SIG-M5 treated with dmso at 0.1 percent for 504 hours (cell line): ENCODE measurements around the gene SYNGR4.

Experiments
- DNase-seq: peaks from one replicate; lab custom pipeline; 2025; ENCODE audit not compliant: unreplicated experiment; lab: John Stamatoyannopoulos, UW

Gene SYNGR4

GRCh38 chr19:48341515-48342413 is 22.4 kb upstream of the SYNGR4 start:
- no peak for DNase-seq

DNA sequence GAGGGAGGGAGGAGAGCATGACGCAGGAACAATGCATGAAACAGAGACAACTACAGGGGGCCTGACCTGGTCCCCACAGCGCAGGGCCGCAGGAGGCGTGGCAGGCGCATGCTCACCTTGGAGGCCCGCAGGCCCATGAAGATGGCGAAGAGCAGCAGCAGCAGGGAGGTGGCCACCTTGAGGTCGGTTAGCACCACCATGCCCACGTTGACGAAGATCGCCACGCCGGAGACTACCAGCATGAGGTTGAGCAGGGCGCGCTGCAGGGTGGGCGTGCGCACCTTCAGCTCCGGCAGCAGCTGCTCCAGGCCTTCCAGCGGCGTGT is 21.8 kb upstream of the SYNGR4 start:
- no peak for DNase-seq

- no peak for DNase-seq
Observed at GRCh38 chr19:48342841-48343540, 21.2 kb upstream of the SYNGR4 start.

DNA sequence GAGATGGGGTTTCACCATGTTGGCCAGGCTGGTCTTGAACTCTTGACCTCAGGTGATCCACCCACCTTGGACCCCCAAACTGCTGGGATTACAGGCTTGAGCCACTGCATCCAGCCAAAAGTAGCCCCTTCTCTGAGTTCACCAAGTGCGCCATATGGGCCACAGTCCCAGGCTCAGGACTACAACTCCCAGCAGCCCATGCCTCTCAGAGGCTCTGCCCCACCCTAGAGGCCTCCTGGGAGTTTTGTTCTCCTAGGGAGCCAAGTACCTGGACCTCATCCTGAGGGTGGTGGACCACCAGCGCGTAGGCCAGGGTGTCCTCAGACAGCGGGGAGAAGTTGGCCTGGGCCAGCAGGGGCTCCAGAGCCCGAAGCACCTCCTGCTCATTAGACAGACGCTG is 19.3 kb upstream of the SYNGR4 start:
- no peak for DNase-seq

GRCh38 chr19:48346191-48346590 is 18.0 kb upstream of the SYNGR4 start:
- DNase-seq: no peak

DNA sequence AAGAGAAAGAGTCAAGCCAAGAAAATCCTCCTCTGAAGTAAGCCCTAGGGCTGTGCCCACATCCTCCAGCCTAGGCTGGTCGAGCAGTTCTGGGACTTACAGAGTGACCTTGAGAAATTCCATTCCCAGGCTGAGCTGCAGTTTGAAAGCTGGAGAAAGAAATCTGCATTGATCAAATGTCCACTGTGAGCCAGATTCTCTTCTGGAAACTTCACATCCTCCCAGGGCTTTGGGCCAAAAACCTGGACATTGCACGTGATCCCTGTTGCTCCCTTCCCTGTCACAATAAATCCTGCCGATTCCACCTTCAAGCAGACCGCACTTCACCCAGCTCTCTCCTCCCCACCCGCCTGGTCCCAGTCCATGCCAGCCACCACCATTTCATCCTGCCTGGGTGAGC is 16.1 kb upstream of the SYNGR4 start:
- DNase-seq: no peak

GRCh38 chr19:48348737-48349136 is 15.4 kb upstream of the SYNGR4 start:
- DNase-seq: no peak

DNA sequence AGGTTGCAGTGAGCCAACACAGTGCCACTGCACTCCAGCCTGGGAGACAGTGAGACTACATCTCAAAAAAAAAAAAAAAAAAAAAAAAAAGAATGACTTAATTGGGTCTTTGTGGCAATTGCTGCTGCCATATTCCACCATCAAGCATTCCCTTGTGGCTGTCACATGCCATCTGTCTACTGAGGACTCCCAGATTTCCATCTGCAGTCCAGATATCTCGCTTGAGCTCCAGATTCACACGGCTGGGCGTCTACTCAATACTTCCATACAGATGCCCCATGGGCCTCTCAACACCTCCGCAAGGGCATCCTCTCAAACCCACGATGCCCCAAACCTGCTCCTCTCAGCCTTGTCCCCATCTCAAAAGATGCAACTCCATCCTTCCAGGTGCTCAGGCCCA is 13.3 kb upstream of the SYNGR4 start:
- no peak for DNase-seq

DNA sequence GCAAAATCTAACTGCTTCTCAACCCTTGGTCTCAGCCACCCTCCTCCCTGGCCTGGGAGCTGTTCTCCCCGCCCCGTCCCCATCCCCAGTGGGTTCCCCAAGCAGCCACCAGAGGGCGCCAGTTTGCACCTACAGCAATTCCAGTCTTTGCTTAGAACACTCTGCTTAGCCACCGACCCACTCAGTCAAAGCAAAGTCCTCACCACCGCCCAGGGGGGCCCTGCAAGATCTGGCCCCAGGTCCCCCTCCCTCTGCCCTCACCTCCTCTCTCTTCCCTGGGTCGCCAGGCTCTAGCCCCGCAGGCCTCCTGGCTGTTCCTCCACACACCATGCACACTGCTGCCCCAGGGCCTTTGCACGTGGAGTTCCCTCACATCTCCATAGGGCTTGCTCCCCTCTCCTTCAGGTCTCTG is 12.8 kb upstream of the SYNGR4 start:
- peak; percentile 43 for DNase-seq

GRCh38 chr19:48353677-48354076 is 10.5 kb upstream of the SYNGR4 start:
- no peak for DNase-seq

DNA sequence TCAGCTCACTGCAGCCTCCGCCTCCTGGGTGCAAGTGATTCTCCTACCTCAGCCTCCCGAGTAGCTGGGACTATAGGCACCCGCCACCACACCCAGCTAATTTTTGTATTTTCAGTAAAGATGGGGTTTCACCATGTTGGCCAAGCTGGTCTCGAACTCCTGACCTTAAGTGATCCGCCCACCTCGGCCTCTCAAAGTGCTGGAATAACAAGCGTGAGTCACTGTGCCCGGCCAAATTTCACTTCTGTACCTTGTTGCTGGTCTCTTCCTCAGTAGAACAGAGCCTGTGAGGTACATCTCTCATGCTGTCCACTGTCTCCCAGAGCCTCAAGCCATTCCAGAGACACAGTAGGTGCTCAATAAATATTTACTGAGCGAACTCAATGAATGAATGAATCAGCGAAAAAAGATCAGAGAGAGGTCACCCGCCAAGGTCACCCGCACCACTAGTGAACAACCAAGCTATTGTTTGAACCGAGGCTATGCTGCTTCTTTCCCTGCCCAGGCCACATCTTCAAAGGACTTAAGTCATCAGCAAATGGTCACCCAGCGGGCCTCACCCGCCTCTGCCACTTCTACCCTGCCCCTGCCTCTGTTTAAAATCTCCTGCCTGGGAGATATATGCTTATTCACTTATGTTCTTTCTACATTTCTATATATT is 9.7 kb upstream of the SYNGR4 start:
- DNase-seq: no peak

DNA sequence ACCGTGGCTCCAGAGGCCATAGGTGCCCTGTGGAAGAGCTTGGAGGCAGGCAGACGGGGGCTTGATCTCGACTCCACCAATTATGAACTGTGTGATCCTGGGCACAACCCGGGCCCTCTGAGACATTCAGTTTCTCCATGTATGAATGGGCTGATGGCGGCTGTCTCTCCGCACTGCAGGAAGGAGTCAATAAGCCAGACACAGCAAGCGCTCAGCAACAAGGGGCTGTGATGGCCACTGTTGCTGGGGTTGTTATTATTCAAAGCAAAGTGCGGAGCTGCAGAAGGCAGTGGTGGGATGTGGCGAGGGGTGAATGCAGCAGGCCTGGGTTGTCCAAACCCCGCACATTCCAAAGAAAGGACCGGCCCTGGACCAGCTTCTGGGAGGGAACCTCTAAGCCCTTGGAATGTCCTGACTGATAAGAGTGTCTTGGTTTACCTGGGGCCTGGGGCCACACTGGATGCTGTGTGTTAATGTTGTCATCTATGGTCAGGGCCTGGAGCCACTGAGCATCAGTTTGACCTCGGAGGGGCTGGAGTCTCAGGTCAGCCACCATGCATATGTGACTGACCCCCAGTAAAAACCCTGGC is 8.7 kb upstream of the SYNGR4 start:
- DNase-seq: no peak

GRCh38 chr19:48359123-48359522 is 5.0 kb upstream of the SYNGR4 start:
- DNase-seq: no peak

GRCh38 chr19:48361912-48362311 is 2.3 kb upstream of the SYNGR4 start:
- no peak for DNase-seq

DNA sequence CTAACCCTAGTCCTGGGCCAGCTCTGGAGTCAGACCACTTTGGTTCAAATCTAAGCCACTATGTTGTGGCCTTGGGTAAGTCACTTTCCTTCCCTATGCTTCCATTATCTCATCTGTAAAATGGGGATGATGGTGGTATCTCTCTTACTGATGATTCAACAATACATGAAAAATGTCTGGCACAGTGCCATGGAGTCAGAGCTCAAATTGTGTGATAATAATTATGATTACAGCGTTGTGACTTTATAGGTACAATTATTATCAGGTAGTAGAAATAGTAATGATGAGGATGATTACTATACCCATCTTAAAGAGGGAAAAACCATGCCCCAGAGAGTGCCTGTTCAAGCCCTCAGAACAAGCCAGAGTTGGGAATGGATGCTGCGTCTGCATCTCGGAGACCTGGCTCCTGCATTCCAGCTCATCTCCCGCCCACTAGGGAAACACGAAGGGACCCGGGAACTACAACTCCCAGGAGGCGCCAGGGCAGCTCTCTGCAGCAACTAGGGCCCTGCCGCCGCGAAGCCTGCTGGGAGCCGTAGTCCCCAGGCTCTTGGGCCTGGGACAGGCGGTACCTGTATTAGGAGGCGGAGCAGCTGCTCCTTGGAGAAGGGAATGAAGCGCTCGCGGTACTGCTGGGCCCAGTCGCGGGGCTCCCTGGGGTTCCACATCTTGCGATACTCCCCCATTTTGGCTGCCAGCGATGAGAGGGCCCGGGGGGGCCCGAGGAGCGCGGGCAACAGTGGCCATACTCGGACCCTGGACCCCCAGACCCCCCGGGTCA is 1.3 kb upstream of the SYNGR4 start:
- DNase-seq: peak; percentile 94

GRCh38 chr19:48363500-48363809 is 712 bp upstream of the SYNGR4 start:
- no peak for DNase-seq

- DNase-seq: no peak
Observed at GRCh38 chr19:48364598-48365348, 606 bp downstream of the SYNGR4 start.

DNA sequence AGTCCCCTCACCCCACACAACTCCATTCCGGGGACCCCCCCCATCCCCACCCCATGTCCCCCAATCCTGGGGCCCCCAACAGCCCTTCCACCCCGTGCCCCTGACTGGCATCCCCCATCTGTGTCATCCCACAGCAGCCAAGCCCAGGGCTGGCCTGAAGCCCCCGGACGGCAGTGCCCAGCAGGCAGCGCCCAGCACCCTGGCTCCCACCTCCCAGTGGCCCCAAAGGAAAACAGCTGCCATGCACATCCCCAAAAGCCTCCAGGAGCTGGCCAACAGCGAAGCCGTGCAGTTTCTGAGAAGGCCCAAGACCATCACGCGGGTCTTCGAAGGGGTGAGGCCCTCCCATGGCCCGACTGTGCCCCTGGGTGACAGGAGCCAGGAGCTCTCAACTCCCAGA is 1.4 kb downstream of the SYNGR4 start:
- DNase-seq: no peak

DNA sequence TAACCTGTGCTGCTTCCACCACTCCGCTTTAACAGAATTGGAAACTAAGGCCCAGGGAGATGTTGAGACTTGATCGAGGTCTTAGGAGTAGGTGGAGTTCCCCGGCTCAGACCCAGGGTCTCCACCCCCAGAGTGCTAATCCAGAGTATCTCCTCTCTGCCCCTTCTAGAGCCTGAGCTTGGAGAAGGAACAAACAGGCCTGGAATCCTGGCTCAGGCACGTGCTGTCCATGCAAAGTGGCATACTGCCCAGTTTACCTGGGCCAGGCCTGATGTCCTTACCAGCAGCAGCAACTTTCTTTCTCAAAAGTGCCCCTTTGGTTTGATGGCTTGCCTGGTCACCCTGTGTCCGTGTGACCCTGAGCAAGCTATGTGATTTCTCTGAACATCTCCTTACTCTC is 3.7 kb downstream of the SYNGR4 start:
- no peak for DNase-seq

DNA sequence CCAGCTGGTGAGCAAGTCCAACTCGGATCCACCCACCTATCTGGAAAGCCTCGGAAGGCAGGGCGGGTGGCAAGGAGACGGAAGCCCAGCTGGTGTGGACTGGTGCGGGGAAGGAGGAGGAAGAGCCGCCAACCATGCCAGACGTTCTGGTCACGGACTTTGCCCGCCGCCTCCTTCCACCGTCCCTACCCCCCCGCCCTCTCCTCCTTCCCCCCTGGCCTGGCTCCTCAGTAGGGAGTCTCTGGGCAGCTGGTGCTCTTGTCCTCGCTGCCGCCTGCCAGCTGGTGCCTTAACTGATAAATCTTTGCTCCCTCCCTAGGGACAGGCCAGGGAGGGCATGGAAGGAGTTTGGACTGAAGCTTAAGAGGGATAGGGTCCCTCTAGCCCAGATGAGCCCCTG is 4.8 kb downstream of the SYNGR4 start:
- DNase-seq: no peak
